HuH-7.5 (cell line): ENCODE measurements around the gene WRNIP1.

Experiments
- DNase-seq: peaks from one replicate; pipeline ENCODE4 v3.0.0; 2011; ENCODE audit warnings: low spot score

WRNIP1 gene

DNA sequence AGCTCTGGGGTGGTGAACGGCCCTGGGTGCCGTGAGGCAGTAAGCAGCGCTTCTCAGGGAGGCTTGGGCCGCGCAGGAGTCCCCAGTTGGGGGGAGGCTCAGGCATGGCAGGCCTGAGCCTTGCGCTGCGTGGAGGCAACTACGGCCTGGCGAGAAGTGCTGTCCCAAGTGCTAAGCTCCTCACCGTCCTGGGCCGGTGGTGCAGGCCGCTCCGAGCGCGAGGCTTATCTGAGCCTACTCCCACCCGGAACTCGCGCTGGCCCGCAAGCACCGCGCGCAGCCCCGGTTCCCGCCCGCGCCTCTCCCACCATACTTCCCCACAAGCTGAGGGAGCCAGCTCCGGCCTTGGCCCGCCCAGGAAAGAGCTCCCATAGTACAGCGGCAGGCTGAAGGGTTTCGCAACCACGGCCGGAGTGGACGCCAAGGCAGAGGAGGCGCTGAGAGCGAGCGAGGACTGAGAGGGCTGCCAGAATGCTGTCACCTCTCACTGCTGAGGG, 1.8 kb upstream of the WRNIP1 start:
- no peak for DNase-seq

DNA sequence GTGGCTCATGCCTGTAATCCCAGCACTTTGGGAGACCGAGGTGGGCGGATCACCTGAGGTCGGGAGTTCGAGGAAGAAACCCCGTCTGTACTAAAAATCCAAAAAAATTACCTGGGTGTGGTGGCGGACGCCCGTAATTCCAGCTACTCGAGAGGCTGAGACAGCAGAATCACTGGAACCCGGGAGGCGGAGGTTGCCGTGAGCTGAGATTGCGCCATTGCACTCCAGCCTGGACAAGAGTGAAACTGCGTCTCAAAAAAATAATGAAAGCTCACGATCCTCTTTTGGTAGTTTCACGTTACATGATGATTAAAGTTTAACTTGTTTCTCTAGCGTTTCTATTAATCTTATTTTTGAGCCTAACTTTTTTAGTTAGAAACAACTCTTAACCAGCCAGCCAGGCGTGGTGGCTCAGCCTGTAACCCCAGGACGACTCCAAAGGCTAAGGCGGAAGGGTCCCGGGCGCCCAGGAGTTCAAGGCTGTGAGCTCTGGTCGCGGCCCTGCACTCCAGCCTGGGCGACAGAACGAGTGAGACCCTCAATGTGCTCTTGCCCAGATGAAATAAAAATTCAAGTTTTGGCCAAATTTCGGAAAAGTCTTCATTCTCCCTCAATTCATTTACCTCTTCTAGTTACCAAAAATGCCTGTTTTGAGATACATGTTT, 1.2 kb upstream of the WRNIP1 start:
- no peak for DNase-seq

DNA sequence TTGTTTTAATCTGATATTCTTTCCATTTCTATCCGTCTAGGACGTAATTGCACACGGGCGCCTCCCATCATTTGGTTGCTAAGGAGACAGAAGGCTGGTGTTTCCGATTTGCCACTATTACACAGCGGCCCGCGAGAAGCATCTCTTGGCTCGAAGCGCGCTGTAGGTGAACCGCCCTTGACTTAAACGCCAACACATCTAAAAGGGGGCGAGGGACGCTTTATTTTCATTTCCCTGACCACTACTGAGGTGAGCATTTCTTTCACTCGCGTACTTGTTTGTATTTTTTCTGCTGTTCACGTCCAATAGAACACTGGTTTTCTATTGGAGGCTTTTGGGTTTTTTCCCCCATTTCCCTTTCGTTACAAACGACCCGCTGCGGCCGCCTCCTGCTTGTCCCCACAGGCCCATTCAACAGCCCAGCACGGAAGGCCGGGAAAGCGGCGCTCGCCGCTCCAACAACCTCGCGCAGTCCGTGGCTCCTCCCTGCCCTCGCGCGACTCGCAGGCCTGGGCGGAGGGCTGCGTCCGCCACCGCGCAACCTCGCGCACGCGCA, 505 bp upstream of the WRNIP1 start:
- DNase-seq: peak; percentile 39

DNA sequence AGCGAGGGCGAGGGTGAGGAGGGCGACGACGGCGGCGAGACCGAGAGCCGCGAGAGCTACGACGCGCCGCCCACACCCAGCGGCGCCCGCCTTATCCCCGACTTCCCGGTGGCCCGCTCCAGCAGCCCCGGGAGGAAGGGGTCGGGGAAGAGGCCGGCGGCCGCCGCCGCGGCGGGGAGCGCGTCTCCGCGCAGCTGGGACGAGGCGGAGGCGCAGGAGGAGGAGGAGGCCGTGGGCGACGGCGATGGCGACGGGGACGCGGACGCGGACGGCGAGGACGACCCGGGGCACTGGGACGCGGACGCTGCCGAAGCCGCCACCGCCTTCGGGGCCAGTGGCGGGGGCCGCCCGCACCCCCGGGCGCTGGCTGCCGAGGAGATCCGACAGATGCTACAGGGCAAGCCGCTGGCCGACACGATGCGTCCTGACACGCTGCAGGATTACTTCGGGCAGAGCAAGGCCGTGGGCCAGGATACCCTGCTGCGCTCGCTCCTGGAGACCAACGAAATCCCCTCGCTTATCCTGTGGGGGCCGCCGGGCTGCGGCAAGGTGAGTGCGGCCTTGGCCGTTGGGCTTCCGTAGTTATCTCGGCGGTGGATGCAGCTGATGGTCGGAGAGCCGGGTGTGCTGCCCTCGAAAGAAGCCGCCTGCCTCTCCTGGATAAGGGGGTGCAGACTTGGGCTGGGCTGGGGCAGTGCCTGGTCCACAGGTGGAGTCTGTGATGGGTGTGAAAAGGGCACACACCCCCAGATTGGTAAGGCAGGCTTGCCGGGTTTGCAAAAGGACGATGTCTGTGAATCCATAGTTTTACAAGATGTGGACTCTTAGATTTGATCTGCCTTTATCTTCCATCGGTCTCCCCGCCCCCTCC, 938 bp downstream of the WRNIP1 start:
- DNase-seq: peak; percentile 37

DNA sequence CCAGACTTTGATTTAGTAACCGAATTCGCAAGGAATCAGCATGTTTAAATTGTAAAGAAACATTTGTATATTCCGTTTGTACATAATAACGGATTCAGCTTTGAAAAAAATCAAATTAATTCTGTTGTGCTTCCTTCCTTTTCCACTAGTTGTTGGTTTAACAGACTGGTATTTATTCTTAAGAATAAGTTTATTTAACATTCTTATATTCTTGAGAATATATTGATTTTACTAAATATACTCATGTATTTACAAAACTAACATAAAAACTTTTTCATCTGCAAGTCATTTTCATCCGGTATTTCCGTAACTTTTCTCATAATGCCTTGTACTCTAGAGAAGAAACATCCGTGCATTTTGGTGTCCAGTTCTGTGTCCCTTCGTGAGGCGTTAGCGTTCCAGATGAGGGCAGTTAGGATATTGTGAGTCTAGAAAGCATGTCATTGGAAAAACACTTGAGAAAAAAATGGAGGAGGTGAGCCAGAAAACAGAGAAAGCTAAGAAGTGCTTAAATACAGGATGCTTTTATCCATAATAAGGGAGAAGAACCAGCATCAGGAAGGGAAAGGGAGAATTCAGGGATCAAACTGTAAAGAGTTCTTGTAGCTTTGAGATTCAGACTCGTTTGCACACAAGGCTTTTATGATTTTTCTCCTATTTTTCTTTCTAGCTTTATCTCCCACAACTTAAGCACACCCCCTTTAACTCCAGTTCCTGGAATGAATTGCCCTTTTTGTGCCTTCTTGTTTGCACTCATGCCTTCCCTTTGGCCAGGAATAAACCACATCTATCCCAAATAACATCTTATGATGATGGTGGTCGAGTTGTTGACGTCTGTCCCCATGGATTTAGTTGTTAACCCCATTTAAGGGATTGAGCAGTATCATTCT, 1.8 kb downstream of the WRNIP1 start:
- no peak for DNase-seq

DNA sequence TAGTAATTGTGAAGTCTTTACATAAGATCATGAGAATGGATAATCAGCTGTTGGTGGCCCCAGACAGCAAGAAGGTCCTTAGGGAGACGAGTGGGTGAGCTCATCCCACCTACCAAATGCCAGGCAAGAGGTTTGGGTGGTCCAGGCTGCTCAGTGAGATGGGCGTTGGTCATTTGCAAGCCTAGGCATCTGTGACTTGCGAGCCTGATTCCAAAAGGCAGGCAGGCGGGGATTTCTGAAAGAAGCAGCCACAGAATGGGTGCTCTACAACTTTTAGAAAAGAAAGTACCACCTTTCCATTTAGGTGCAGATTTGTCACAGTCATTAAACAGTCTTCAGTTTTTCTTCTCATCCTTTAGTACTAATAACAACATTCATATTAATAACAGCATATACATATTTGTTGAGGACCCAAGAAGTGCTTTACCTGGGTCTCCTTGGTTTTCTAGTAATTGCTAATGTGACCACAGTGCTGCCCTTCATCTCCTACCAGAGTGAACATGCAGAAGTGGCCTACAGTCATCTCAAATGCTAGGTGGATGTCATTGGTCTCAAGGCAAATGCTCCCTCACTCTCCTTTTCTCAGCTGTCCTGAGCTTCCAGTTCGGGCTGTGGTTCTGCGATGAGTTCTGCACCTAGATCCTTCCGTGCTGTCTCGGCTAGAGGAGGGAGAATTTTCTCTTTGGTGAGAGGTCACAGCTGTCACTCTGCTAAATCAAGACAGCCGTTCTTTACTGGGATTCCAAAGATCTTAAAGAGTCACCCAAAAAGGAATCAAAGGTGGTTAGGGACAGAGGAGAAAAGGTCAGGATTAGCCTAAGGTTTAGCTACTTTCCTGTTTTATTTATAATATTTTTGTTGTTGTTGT, 2.7 kb downstream of the WRNIP1 start:
- no peak for DNase-seq

DNA sequence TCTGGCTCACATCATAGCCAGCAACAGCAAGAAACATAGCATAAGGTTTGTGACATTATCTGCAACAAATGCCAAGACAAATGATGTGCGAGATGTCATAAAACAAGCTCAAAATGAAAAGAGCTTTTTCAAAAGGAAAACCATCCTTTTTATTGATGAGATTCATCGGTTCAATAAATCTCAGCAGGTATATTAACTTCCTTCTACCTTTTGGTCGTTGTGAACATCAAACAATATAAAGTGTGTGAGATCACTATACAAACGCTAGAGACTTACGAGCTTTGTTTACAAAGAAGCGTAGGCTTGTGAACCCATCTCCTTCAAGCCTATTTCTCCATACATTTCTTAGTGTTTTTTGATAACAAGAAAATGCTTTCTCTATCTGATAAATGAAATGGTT, 3.5 kb downstream of the WRNIP1 start:
- DNase-seq: no peak

DNA sequence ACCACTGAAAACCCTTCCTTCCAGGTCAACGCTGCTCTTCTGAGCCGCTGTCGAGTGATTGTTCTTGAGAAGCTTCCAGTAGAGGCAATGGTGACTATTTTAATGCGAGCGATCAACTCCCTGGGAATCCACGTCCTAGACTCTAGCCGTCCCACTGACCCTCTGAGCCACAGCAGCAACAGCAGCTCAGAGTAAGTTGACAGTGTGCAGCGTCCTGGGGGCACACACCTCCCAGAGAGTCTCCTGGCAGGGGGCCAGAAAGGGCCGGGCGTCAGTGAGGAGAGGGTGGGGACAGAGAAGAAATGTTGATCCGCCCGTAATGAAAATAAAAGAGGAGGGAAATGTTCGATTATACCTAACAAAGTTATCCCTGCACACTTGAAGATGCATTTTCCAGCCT, 5.0 kb downstream of the WRNIP1 start:
- no peak for DNase-seq

DNA sequence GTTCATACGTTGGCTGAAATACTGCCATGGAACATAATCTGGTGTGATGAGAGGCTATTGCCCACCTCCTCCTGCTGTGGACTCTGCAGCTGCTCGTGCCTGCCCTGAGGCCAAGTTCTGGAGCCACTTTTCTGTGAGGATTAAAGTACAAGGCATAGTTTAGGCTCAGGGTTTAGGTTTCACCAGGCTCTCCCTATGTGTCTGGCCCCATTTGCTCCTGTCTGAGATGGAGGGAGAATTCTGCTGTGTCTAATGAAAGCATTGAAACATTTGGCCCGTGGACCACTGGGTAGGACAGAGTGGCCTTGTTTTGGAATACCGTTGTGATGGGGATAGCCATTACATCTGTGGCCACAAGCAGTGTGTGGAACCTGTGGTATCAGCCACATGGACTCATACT, 5.9 kb downstream of the WRNIP1 start:
- DNase-seq: no peak

DNA sequence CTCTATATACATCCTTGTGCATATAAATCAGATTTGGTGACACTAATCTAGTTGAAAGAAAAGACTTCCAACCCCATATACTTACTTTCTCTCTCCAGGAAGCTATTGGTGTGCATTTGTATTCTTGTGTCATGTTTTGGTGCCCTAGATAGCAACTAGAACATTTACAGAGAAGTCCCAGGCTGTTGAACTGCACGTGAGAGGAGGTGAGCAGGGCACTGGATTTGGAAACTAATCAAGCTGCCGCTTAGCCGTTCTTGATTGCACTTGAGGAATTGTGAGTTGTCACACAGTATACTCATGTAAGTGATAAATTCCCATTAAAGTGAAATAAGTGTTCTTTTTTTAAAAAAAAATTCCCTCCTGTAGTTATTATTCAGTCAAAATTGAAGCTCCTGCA, 7.6 kb downstream of the WRNIP1 start:
- DNase-seq: no peak

DNA sequence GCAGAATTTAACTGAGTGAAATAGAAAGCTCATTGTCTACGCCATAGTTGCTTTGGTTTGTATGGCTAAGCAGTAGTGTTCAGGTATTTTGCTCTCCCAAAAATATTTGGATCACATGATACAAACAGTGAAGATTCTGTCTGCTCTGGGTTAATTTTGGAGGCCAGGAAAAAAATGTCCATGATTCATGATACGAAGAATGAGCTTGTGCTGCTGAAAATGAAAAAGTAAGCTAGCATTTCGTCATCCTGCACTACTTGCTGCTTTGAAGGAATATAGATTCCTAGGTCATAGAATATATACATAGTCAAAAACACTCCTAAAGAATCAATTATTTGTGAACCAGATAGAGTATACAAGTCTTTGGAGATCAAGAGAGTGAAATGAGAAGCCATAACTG, 8.3 kb downstream of the WRNIP1 start:
- no peak for DNase-seq

DNA sequence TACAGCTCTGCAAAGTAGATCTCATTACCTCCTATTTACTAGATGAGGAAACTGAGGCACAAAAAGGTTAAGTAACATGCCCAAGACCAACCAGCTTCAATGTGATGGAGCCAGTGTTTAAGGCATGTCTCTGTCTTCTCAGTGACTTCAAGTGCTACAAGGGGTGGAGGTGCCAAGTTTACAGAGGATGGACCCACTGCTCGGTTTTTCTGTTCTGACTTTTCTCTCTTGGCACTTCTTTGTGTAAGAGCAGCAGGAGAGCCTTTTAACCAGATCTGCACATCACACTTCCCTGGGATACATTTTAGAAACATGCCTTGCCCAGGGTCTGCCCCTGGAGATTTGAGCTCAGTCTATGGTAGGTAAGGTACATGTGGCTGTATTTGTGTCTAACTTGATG, 9.8 kb downstream of the WRNIP1 start:
- no peak for DNase-seq

DNA sequence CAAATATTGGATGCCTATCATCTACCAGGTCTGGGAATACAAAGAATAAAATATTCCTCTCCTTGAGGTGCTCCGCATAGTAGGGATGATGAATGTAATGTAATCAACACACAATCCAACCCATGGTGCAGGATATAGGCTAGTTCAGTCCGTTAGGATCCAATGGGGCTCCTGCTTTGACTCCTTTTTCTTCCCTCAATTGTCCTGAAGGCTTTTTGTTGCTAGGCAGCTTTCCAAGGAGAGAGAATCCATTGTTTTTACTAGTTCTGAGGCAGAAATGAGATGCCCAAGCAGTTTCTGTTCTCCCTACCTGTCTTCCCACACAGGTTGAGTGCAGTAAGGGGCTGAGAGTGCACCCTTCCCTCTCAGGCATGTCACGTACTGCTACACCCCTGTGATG, 12.1 kb downstream of the WRNIP1 start:
- no peak for DNase-seq

DNA sequence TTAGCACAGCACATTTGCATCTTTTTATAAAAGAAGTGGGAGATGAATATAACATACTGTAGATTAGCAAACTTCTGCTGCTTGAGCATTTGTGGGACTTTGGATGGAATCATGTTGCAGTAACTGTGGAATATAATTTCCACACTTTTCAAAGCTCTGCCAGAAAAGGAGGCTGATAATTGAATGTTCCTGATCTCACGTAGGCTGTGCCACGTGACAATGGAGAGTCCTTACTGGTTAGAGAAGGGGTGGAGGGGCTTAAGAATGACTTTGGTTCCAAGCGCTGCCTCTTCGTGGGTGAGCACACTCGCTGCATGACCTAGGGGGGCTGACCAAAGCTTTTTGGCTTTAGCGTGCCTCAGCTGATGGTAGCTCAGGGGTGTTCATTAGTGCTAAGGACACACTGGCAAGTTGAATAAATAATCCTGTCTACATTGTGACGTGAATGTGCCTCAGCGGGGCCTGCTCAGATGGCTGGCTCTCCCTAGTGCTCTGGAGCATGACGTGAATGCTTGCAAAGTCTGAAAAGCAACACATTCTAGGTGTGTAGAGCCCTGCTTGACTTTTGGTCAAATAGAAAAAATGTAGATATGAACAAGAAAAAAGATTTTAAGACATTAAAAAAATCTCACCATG, 15.0 kb downstream of the WRNIP1 start:
- no peak for DNase-seq

DNA sequence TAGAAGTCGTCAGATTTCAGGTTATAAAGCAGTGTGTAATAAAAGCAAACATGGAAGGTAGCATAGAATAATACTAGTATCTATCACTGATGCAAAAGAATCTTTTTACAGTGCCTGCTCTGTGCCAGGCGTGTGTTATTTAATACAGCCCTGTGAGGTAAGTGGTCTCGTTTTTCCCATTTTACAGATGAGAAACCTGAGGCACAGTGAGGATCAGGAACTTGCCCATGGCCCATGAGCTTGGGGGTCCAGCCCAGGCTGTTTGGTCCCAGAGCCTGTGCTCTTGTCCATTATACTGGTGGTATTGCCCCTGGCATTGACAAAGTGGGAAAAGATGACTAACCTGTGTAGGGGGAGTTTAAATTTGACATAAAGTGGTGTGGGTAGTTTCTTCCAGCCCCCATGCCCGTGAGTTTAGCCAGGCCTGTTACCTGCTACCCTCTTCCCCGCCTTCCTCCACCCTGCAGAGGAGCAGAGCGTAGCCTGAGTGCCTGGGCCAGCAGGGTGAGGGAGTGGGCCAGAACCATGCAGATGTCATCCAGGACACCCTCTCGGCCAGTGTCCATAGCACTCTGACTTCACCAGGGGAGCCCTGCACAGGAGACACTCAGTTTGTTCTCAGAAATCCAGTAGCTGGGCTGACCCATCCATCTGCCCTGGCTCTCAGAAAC, 16.6 kb downstream of the WRNIP1 start:
- no peak for DNase-seq

DNA sequence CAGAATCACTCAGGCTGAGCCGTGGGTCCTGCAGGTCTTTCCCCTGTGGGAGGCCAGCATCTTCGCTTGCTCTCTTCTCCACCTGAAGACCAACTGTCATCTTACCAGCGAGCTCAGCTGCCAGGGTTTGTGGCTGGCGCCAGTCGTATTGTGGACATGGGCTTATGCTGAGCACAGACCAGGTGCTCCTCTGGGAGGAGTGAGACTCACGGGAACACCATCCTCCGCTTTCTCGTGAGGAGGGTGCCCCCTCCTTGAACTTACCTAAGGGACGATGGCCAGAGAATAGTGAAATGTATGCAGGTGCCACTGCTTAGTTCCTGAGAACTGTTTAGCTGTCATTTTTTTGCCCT, 17.1 kb downstream of the WRNIP1 start:
- no peak for DNase-seq

DNA sequence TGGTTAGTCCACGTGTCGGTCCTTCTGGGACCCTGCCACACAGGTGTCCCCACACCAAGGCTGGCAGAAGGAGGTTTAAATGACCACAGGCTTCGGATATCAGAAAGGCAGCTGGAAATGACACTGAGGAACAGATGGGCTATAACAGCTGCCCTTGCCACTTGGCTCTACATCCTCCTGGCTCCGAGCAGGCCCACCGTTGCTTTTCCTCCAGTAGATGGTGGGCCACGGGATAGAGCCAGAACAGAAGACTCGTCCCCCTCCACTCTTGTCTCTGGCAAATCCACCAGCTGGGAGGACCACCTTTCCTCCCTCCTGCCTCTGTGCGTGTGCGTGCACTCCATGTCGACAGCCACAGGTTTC, 17.6 kb downstream of the WRNIP1 start:
- DNase-seq: no peak

DNA sequence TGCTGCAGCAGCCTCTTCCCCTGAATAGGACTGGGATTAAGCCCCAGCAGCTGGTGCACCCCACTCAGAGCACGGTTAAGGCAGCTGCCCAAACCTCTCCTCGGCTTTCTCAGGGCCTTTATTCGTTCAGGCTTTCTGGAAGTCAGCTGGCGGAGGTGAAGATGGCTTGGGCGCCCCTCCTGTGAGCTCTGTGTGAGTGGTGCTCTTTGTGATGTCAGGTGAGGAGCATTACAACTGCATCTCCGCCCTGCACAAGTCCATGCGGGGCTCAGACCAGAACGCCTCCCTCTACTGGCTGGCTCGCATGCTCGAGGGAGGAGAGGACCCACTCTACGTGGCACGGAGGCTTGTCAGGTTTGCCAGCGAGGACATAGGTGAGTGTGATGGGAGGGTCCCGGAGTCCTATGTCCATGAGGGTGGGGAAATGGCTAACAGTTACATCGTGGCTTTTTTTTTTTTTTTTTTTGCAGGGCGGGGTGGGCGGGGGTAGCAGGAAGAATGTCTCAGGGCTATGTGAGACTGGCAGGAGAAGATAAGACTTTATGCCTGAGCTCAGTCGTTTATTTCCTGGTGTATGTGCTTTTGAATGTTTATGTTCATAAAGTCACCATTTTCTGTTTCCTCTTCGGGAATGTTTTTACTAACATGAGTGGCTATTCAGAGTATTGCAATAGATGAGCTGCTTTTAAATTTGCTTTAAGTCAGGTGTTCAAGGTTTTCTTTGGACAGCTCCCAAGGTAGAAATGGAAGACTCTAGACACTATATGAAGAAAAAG, 18.2 kb downstream of the WRNIP1 start:
- DNase-seq: no peak

DNA sequence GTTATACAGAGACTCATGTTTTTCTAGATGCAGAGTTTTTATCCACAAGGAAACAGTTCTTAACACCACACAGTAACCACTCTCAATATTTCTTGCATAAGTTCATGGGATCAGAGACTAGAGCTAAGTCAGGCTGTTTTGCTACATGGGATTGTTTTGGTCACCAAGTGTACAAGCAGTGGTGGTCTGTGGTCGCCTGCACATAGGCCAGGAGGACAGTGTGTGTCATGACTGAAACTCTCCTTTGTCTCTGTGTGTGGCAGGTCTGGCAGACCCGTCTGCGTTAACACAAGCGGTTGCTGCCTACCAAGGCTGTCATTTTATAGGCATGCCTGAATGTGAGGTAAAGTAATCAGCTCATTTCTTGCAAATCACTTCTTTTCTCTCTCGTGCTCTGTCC, 18.9 kb downstream of the WRNIP1 start:
- no peak for DNase-seq

DNA sequence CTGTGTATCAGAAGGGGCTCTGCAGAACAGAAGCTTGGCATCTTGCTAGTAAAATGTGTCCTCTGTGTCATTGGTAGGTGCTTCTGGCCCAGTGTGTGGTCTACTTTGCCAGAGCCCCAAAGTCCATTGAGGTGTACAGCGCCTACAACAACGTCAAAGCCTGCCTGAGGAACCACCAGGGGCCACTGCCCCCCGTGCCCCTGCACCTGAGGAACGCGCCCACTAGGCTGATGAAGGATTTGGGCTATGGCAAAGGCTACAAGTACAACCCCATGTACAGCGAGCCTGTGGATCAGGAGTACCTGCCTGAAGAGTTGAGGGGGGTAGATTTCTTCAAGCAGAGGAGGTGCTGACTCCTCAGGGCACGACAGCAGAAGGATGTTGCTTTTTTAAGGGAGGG, 19.7 kb downstream of the WRNIP1 start:
- DNase-seq: no peak
